K562 (cell line): ENCODE data around the gene RUVBL2. TPM values are rescaled to one million over a fixed set of nuclear protein-coding genes. Genes with fewer than 3 reads are reported as not detected.
A peak's percentile ranks its signal among the peaks of the same experiment; 100 is the strongest.

Experiments
- ATAC-seq: fragments of 200-7000 bp; cut with Tn5 transposase; 3 replicates; pipeline ENCODE4 v1.9.1; 2020; ENCODE audit warnings: moderate library complexity
- BruUV-seq: library from RNA; stranded (reverse); fragments of 400-500 nt; replicated peaks from 2 replicates; lab custom pipeline; 2021; lab: Mats Ljungman, UMichigan
- CTCF ChIA-PET: fragments of 300-600 bp; formaldehyde crosslinking; extraction: SDS; loops from one replicate; lab custom pipeline; 2021; ENCODE audit warnings: low intra/inter-chr PET ratio; lab: Yijun Ruan, JAX
- POLR2A ChIA-PET: fragments of 300-600, 350-650 bp; sonication (Branson Sonifier 250); formaldehyde crosslinking; extraction: SDS; loops from one replicate; lab custom pipeline; 2021; ENCODE audit warnings: antibody characterized with exemption, inconsistent platforms; lab: Yijun Ruan, JAX
- DNase-seq, 4 experiments: peaks; one replicate each; pipeline versions ENCODE4 v3.0.0 to v3.0.0-alpha.2; 2011 to 2018; ENCODE audit warnings: low spot score in 3 of 4, mixed read lengths in 3 of 4; ENCODE audit errors: extremely low read depth in 1 of 4
- FAIRE-seq: peaks from 2 replicates; lab custom pipeline; 2011; peaks lifted over from hg19 to GRCh38; lab: Jason Lieb, UNC
- H2AFZ ChIP-seq: 2 replicates; pipeline ENCODE4 v1.6.0; 2011; ENCODE audit warnings: low read depth, low read length, control low read depth, inconsistent platforms
- H3K27ac ChIP-seq: fragments of 200-600 bp; 3 replicates; pipeline ENCODE4 v1.8.0; 2011; ENCODE audit warnings: low read depth, mild to moderate bottlenecking, control low read depth, inconsistent platforms, low read length, moderate library complexity, mixed read lengths; ENCODE audit errors: extremely low read depth
- H3K27me3 ChIP-seq, 2 experiments: fragments of 300-600 bp in 1 of 2; 2 replicates in 1 of 2; 3 replicates in 1 of 2; pipeline versions ENCODE4 v1.6.0 to v1.8.0; 2011; ENCODE audit warnings: inconsistent platforms in 2 of 2, low read length in 2 of 2, mild to moderate bottlenecking in 1 of 2, mixed read lengths in 1 of 2, moderate library complexity in 1 of 2; ENCODE audit not compliant: control insufficient read depth in 2 of 2, insufficient read depth in 2 of 2
- H3K36me3 ChIP-seq: fragments of 300-600 bp; 3 replicates; pipeline ENCODE4 v1.8.0; 2011; ENCODE audit warnings: mild to moderate bottlenecking, low read length, inconsistent platforms; ENCODE audit not compliant: control insufficient read depth, insufficient read depth
- H3K4me1 ChIP-seq, 2 experiments: fragments of 200-600 bp in 1 of 2; replicated peaks in 1 of 2; 2 replicates in 1 of 2; 3 replicates in 1 of 2; pipeline versions ENCODE4 v1.5.1 to v1.8.0; 2011; ENCODE audit warnings: inconsistent platforms in 2 of 2, low read length in 2 of 2, mild to moderate bottlenecking in 1 of 2, mixed read lengths in 1 of 2, moderate library complexity in 1 of 2; ENCODE audit not compliant: control insufficient read depth in 2 of 2, insufficient read depth in 2 of 2
- H3K4me2 ChIP-seq: 2 replicates; pipeline ENCODE4 v1.6.1; 2011; ENCODE audit warnings: low read length, control low read depth, inconsistent platforms, mixed read lengths; ENCODE audit not compliant: insufficient read depth
- H3K4me3 ChIP-seq: fragments of 200-600 bp; sonication (generic), shearing (Covaris generic); 2 replicates; pipeline ENCODE4 v1.5.1; 2016; ENCODE audit warnings: control low read depth, inconsistent platforms
- H3K79me2 ChIP-seq: fragments of 200-600 bp; 3 replicates; pipeline ENCODE4 v1.8.0; 2011; ENCODE audit warnings: low read length, inconsistent platforms; ENCODE audit not compliant: control insufficient read depth, insufficient read depth
- H3K9ac ChIP-seq, 2 experiments: 2 replicates each; pipeline versions ENCODE4 v1.6.0 to v1.6.1; 2011; ENCODE audit warnings: low read depth in 2 of 2, low read length in 2 of 2, control low read depth in 1 of 2, inconsistent platforms in 1 of 2, mild to moderate bottlenecking in 1 of 2, mixed read lengths in 1 of 2; ENCODE audit not compliant: insufficient read depth in 1 of 2
- H3K9me1 ChIP-seq: one replicate; pipeline ENCODE4 v1.6.0; 2011; ENCODE audit warnings: inconsistent platforms, mild to moderate bottlenecking, low read length, moderate library complexity; ENCODE audit not compliant: control insufficient read depth, insufficient read depth
- H3K9me3 ChIP-seq: replicated peaks from 2 replicates; pipeline ENCODE4 v1.5.1; 2011; ENCODE audit warnings: low read depth, low read length, inconsistent platforms; ENCODE audit not compliant: control insufficient read depth, insufficient read depth
- H4K20me1 ChIP-seq: replicated peaks from 2 replicates; pipeline ENCODE4 v1.6.1; 2011; ENCODE audit warnings: low read length, inconsistent platforms, mixed read lengths; ENCODE audit not compliant: control insufficient read depth, insufficient read depth
- BCLAF1 ChIP-seq, 2 experiments: fragments of 450-650 bp in 1 of 2; IDR thresholded peaks; 2 replicates each; pipeline ENCODE4 v1.6.1; 2011 to 2017; ENCODE audit warnings: low read depth in 2 of 2, antibody characterized with exemption in 1 of 2, borderline replicate concordance in 1 of 2, low read length in 1 of 2, mild to moderate bottlenecking in 1 of 2, mixed read lengths in 1 of 2; ENCODE audit not compliant: control insufficient read depth in 1 of 2
- MAFG ChIP-seq: fragments of 450-650 bp; conservative IDR thresholded peaks from 2 replicates; pipeline ENCODE4 v1.6.1; 2016; ENCODE audit warnings: missing genetic modification characterization, missing compliant biosample characterization
- REST ChIP-seq, 2 experiments: fragments of 450-650 bp; formaldehyde crosslinking in 1 of 2; IDR thresholded peaks; 2 replicates each; pipeline versions ENCODE4 v1.4.0 to v1.6.1; 2014 to 2020; ENCODE audit warnings: mild to moderate bottlenecking in 2 of 2, borderline replicate concordance in 1 of 2, low read depth in 1 of 2
- SMAD4 ChIP-seq: fragments of 250-450 bp; sonication (Bioruptor Pico); conservative IDR thresholded peaks from 2 replicates; pipeline ENCODE4 v1.8.0; 2021; ENCODE audit warnings: inconsistent platforms, mild to moderate bottlenecking, moderate library complexity
- ZNF77 ChIP-seq: fragments of 250-450 bp; sonication (Bioruptor Pico); IDR thresholded peaks from 2 replicates; pipeline ENCODE4 v1.5.0; 2020
- ZZZ3 ChIP-seq: fragments of 450-650 bp; IDR thresholded peaks from 2 replicates; pipeline ENCODE4 v1.6.1; 2016; ENCODE audit warnings: antibody characterized with exemption, mild to moderate bottlenecking, moderate library complexity
- WGBS: fragments of 100-300 bp; shearing (Covaris generic); methylation state at CpG from one replicate; pipeline ENCODE4 v1.1.6; 2016; ENCODE audit warnings: low coverage, mixed read lengths; ENCODE audit not compliant: insufficient coverage; ENCODE audit errors: missing lambda C conversion rate; 5-methylcytosine and 5-hydroxymethylcytosine counted together
- in situ Hi-C: fragments of 300-500 bp; cut with MboI; formaldehyde crosslinking; loops from 4 replicates; pipeline ENCODE4 v1.15.0; 2018; ENCODE audit warnings: inconsistent platforms, mixed read lengths
- intact Hi-C: fragments of 100-400 bp; cut with micrococcal nuclease; formaldehyde crosslinking; loops from 2 replicates; pipeline ENCODE4 v1.14.2; 2022
- polyA plus RNA-seq, 8 experiments: library from polyadenylated mRNA; depleted of rRNA in 4 of 8; stranded (reverse) in 5 of 8; unstranded in 3 of 8; fragments of >200 nt; fragmentation: Nextera tagmentation in 2 of 8; fragmentation: Illumina TruSeq in 1 of 8; extraction: Ambion mirVana in 2 of 8; extraction: Trizol in 1 of 8; gene quantifications; 2 replicates each; pipeline versions ENCODE4 v1.2.1 to v1.2.3, GENCODE V29; 2011 to 2014; ENCODE audit warnings: inconsistent platforms in 1 of 8, missing spikeins in 1 of 8
- total RNA-seq, 7 experiments: library from RNA; depleted of rRNA in 6 of 7; stranded (reverse); fragments of >200 nt in 6 of 7; fragmentation: Illumina TruSeq in 2 of 7; extraction: Trizol in 2 of 7; gene quantifications; 2 replicates each; pipeline versions ENCODE4 v1.2.1 to v1.2.3, GENCODE V29; 2011 to 2021; ENCODE audit warnings: low replicate concordance in 1 of 7

Gene RUVBL2
- total and polyA plus RNA-seq, 9 of the 15 experiments (the other 6 are each of a cell fraction or from before 2014, with no cell fraction given): 71.4 to 453 (median 237) TPM

- 0 out of 4 replicates have a peak, but pooled peaks of 1 of the 2 experiments have one; percentile 61 for TF ChIP-seq BCLAF1 (IDR thresholded peaks at IDR 0.05; ENCODE audit: borderline replicate concordance in 1 of 2, control insufficient read depth in 1 of 2, low read depth in 2 of 2, low read length in 1 of 2)
These were observed 23.4 kb upstream of the RUVBL2 start (continued) for GRCh38 chr19:48970139-48970766.

- no peak overlapping the region for H3K4me3 ChIP-seq
- H3K9me1 ChIP-seq: no peaks in the 10 kb centered on the region
- H3K9ac ChIP-seq: peak overlapping the region in 1 of 2 experiments; percentile 27; a peak in 3 of 4 replicates
- 0 out of 2 replicates have a peak overlapping the region, but pooled peaks have one; percentile 7 for H2AFZ ChIP-seq
- peak overlapping the region; percentile 47; the same call in 1 of the 2 replicates for H3K4me2 ChIP-seq
- no peaks in the 10 kb centered on the region for H3K9me3 ChIP-seq
- peaks cover 26 to 34% of the 10 kb centered on the region in 2 experiments for H3K4me1 ChIP-seq
- FAIRE-seq (peak; percentile 87), ATAC-seq (peak; percentile 66), DNase-seq (peak; percentile 75 to 93 (median 80))
- intact Hi-C loops: loop anchor here (1.0 to 2.0 kb wide), 2 partner anchors 129 to 176 kb away; no protein-coding TSS in a partner anchor
- peak overlapping the region; percentile 42; the same call in 2 of the 3 replicates for H3K27ac ChIP-seq
- 11% methylated on average over 19 of the region's 19 CpGs for WGBS
- in situ Hi-C loops: loop anchor here (5.0 to 10.0 kb wide), 2 partner anchors 179 to 326 kb away; partner anchors contain the start of gene CA11
- no peaks in the 10 kb centered on the region for H3K27me3 ChIP-seq
- H3K36me3 ChIP-seq: peaks cover 67% of the 10 kb centered on the region
- ChIA-PET CTCF (interaction anchor here (0.5 to 3.2 kb wide), 5 partner anchors 72 to 183 kb away, joined by 3 to 36 read pairs (median 3); no protein-coding TSS in a partner anchor), POLR2A (interaction anchor here (0.6 to 14.5 kb wide), 16 partner anchors 9 to 183 kb away, joined by 3 to 439 read pairs (median 4); partner anchors contain the start of genes BAX, BCAT2, GYS1 and NUCB1)
- BruUV-seq: no TSS peak
- peaks cover 13% of the 10 kb centered on the region for H4K20me1 ChIP-seq
- H3K79me2 ChIP-seq: peaks cover 18% of the 10 kb centered on the region
- TF ChIP-seq ZZZ3 (0 out of 2 replicates have a peak, but pooled peaks have one; percentile 20), MAFG (tag) (no peak), REST (IDR thresholded peaks at IDR 0.05; ENCODE audit: borderline replicate concordance) (peak; percentile 87), REST (CRISPR knock-in tag; IDR thresholded peaks at IDR 0.05; ENCODE audit: low read depth) (no peak), ZNF77 (CRISPR knock-in tag) (no peak), SMAD4 (0 out of 2 replicates have a peak, but pooled peaks have one; percentile 36)
These were observed 22.7 kb upstream of the RUVBL2 start for GRCh38 chr19:48970923-48971395.
